ENCODE measurements around the gene CHRDL2.

- no peak for TF ChIP-seq EZH2 (optimal IDR thresholded peaks at IDR 0.05; ENCODE audit: low read depth, low read length)
- TF ChIP-seq CTCF (IDR thresholded peaks at IDR 0.05; ENCODE audit: low read length), result no peak
Measured at GRCh38 chr11:74723511-74723910, 7.7 kb downstream of the CHRDL2 start.

All from MM.1S (cell line).